ENCODE results near the gene ISM1. TPM values are rescaled to one million over a fixed set of nuclear protein-coding genes. Genes with fewer than 3 reads are reported as not detected.

ISM1 gene
- total RNA-seq, 1 donor from 2014 or later: 0.95 TPM

DNA sequence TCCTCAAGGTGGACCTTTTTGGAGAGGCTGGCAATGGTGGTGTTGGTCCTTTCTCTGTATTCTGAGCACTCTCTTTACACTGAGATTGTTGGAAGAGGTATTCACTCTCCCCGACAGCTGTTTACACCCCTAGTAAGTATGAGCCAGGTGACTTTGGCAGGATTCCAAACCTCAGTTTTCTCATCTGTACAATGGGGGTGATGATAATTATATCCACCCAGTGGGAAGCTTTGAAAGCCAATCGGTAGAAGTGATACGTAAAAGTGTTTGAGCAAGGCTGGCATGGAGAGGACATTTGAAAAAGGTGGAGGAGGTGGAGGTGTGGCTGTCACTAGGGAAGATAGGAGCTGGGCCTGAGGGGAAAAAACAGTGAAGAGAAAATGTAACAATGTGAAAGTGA is 35.5 kb downstream of the ISM1 start:
- no peak for DNase-seq (ENCODE audit: low spot score)

DNA sequence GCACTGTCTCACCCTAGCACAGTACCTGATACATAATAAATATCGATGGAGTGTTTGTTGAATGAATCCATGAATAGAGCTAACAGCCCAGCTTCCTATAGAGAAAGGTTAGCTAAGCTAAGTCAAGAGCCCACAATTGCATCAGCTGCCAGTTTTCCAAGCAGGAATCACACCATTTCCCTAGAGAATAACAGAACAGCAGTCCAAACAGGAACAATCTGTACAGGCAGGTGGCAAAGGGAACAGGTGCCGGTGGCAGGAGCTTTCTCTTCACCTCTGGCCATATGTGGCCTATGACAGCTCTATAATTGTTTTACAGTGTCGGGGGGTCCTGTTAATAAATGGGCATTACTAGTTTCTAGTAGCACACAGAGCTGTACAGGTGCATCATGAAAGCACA is 38.8 kb downstream of the ISM1 start:
- no peak for DNase-seq (ENCODE audit: low spot score)

DNA sequence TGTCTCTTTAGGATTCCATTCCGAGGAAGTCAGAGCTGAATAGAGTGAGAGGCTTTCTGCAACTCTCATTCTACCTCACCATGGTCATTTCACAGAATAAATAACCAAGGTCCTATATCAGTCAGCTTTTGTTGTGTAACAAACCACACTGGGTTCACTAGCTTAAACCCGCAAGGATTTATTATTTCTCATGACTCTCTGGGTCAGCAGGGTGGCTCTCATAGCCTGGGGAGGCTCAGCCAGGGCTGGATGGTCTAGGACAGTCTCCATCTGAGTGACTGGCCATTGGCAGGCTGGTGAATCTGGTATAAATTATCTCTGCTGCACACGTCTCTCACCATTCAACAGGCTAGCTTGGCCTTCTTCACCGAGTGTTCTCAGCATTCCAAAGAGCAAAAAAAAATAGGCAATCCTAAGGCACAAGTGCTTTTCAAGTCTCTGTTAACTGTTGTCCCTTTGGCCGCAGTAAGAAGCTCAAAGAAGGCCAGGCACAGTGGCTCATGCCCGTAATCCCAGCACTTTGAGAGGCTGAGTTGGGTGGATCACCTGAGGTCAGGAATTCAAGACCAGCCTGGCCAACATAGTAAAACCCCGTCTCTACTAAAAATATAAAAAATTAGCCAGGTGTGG is 39.7 kb downstream of the ISM1 start:
- DNase-seq (ENCODE audit: low spot score): no peak

DNA sequence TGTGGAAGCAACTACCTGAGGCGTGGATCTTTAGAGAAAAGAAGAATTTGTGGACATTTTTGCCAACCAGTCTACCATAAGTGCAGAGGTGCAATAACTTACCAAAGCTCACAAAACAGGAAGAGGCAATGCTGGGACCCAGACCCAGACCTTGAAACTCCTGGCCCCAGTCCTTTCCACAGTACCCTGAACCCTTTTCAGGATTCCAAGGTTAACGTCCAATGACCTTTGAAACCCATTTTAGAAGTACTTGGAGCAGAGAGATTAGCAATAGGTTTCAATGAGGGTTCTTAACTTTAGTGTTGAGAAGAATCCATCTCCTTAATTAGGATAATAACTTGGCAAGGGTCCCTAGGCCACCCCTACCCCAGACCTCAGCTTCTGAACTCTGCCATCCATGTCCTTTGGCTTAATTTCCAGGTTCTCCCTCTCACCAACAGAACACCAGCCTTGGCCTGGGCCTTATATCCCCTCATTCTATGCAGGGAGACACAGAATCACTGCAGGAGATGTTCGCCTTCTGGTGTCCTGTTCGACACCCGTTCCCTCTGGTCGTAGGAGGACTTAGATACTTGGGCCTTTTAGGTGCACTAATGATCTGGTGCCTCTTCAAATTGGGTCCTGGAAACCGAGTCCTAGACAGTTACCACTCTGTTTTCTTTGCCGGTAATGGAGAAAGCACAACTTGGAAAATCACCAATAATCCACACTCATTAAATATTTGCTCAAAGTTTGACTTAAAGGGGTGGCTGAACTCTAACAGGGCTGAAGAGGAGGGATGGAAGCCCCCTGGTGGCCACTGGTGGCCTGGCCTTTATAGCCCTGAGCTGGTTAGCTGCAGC is 40.6 kb downstream of the ISM1 start:
- DNase-seq (ENCODE audit: low spot score): peak; percentile 44

DNA sequence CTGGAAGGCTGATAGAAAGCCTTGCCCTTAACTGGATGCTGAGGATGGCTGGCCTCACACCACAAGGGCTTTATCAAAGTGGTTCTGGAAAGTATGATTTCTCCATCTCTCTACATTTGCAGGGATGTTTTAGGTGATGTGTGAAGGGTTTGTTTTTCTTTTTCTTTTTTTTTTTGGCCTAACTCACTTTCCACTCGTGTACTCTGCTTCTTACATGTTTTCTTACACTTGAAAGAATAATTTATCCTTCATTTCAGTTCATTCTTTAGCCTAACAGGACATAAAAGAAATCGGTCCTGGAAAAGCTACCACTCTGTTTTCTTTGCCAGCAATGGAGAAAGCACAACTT is 41.2 kb downstream of the ISM1 start:
- DNase-seq (ENCODE audit: low spot score): no peak

DNA sequence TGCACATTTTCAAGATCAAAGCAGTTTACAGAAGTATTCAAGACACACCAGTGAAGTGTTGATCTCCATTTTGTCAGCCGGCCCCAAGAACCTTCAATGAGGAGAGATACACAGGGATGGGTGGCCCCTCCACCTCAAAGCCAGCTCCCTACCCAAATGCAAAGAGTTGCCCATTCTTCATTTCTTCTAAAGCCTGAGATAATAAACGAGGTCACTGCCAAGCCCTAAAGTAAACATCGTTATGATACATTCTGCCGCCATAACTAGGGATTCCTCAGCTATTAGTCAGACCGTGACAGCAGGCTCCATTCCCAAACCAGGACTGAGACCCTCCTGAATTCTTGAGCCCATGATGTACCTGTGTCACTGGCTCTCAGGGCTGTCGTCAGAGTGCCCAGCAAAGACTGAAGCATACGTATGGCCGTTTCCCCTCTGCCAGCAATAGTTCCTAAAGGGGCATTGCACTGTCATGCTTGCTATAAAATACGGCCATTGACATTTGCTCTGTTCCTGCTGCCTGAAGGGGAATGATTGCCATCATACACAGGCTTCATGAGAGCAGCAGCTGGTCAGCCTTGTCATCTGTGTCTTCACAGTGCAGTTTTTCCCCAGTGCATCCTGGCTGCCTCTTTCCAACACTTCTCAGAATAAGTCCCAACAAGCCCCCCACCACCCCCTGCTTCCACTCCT is 41.7 kb downstream of the ISM1 start:
- no peak for DNase-seq (ENCODE audit: low spot score)

DNA sequence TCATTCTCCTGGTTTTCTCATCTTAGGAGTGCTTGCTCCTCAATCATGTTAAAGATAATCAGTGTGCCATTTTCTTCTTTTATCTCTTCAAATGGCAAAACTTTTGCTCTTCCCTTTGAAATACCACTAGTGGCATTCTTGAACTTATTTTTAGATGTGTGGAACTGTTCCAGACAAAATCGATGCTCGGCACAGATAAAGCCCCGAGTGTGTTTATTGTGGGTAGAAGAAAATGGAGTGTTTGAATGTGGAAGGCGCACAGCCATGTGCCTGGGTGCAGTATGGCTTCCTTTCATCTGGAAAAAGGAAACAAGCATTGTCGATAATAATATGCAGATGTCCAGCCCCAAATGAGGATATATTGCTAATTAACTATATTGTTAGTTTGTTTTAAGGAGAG is 42.4 kb downstream of the ISM1 start:
- no peak for DNase-seq (ENCODE audit: low spot score)

DNA sequence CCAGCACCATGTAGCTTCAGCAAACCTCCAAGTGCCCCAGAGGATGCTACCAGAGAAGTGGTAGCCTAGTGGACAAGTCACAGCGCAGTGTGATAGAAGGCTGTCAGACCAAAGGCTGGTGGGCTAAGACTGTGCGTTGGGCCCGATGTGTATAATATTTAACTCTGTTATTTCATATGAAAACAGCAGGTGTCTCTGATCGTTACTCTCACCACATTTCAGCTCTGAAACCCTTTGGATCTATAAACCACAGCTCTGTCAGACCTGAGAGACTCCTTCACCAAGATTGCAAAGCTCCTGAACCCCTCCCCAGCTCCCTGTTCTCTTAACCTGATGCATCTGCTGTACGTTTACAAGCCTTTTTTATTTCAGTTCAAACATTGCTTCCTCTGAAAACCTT is 43.8 kb downstream of the ISM1 start:
- no peak for DNase-seq (ENCODE audit: low spot score)

DNA sequence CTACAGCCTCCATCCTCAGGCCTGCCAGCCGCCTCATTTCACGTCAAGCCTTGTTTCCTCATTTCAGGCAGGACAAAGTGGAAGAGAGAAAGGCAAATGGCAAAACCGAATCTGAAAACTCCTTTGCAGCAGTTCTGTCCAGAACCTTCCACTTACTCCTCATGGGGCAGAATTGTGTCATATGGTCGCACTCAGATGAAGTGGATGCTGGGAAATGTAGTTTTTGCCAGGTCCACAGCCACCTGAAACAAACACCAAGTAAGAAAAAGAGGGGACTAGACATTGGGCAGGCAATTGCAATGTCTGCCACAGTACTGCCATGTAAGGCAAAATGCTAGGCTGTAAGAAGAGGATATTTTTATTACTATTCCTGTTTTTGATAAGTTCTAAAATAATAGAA is 44.9 kb downstream of the ISM1 start:
- DNase-seq (ENCODE audit: low spot score): no peak

DNA sequence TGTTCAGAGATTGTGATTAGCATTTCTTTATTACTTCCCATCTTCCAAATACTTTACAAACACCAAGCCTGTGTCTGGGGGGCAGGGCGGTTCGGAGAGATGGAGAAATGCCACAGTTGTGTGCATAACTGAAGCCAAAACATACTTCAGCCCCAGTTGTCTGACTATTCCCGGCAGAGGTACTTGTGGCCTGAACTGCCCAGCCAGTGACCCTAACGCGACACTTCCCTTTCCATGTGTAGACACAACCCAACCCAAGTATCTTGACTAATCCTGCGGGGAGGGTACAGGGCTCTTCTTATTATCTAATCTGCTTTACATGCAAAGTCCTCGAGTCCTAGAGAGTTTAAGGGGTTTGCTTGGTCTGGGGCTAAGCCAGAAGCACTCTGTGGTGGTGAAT is 46.2 kb downstream of the ISM1 start:
- no peak for DNase-seq (ENCODE audit: low spot score)

DNA sequence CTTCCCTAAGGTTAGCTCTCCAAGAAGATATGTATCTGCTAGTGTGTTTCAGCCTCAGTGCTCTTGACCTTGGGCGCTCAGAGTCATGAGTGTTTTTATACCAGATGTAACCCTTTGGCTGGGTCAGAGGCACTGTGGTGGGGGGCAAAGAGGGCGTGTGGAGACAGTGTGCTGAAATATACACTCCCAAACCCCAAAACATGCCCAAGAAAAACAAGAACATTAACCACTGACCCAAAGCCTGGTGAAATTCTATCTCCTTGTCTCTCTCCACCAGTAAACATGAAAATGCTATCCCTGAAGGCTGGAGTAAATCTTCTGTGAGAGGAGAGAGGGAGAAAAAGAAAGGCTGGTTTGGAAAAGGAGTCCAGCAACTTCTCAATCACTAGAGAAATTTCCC is 47.9 kb downstream of the ISM1 start:
- DNase-seq (ENCODE audit: low spot score): no peak

DNA sequence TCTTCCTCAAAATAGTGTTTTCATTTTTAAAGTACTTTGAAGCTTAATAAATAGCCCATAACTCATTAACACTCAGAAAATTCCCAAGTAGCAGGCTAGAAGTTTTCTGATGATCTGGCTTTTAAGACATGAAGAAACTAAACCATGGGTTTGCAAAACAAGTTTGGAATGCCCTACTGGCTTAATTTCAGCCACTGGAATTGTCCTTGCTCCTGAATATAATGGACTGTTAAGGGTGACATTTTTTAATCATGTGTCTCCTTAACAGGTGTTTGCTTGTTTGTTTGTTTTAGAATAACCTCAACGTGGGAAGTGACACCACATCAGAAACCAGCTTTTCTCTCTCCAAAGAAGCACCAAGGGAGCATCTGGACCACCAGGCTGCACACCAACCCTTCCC is 49.1 kb downstream of the ISM1 start:
- DNase-seq (ENCODE audit: low spot score): no peak

DNA sequence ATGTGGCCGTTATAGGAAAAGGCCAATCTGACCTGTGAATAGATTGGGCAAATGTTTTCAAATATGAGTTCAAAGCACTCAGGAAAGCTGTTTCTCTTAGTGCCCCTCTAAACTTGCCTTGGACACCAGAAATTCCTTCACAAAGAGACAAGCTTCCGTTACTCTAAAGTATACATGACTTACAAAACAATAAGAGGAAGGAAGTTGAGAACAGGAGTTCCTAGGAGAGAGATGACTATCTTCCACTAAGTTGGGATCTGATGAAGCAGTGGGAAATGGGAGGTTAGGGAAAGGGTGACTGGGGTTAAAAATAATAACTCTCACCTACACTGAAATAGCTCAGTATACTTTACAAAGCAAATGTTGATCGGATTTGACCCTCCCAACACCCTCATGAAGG is 50.0 kb downstream of the ISM1 start:
- no peak for DNase-seq (ENCODE audit: low spot score)

DNA sequence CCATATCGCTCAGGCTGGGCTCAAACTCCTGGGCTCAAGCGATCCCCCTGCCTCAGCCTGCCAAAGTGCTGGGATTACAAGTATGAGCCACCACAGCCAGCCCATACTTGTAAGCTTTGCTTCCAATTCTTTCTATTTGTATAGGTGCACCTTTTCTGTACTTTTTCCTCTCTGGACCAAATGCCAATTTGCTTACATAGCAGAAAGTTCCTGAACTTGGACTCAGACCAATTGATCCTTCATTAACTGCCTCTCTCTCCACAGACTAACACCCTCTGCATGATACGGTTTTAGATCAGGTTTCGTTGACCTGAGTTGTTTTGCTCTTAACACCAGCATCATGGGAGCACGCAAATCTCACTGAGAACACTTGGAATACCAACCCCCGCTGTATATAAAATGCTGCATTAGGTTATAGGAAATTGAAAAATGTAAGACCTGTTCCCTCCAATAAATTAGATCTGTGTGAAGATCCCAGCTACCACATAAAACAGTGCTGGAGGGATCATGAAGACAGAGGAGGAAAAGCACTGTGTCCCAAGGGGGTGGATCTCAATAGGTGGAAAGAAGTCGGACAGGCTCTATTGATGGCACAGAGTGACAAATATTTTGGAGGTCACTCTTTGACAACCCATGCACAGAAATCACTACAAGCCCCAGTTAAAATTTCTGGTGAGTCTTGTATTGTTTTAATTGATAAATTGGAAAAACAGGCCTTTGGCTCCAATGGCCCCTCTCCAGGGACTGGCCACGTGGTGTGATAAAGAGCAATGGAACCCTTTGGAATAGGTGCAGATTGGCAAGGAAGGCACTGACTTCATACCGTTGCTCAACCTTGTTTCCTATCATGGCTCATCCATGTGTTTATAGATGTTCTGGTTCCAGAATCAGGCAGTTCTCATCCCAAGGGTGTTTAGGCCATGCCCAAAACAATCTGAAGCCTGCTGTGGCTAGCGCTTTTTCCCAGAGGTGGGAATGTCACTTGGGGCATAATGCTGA is 51.2 kb downstream of the ISM1 start:
- DNase-seq (ENCODE audit: low spot score): no peak

DNA sequence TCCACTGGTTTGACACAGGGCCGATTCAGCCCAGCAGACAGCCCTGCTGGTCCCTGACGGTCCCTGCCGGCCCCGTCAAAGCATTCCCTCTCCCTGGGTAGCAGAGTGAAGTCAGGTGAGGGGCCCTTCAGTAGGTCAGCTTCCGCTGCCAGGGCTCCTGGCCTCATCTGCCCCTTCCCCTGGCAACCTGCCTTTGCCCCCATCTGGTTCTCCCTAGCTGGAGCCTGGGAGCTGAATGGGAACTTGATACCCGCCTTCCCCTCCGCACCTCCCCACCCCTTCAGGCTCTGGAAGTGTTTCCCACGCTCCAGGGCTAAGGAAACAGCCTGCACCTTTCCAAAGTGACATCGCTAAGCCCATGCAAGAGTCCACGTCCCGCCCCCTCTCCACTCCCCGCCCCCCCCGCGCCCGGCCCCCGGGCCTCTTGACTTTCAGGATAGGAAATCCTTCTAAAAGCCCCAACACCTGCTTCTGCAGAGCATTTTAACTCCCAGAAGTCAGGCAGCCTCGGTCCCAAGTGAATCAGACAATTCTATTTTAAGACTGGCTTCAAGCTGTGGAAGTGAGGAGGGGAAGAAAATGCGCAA is 53.3 kb downstream of the ISM1 start:
- no peak for DNase-seq (ENCODE audit: low spot score)

DNA sequence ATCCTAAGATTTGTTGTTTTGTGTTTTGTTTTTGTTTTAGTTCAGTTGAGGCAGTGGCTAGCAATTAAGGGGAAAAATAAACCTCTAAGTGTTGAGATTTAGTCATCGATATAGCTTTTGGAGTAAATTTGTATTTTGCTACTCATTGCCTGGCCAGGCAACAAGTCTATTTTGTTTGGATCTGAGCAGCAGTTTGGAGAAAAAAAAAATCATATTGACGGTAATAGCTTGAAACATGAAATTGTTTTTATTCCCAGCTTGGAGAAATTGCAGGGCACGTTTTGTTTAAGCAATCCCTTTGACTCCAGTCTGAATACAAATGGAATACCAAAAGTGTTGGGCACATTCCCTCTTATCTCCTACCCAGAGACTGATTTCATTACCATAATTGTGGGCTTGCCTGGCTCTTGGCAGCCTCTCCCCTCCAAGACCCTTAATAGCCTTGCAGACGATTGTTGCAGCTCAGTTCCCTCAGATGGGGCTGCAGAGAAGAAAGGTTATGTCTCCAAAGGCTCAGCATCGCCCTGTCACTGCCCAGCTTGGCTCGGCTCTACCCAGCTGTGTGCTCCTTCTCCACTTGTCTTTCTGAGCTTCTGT is 56.0 kb downstream of the ISM1 start:
- no peak for DNase-seq (ENCODE audit: low spot score)

DNA sequence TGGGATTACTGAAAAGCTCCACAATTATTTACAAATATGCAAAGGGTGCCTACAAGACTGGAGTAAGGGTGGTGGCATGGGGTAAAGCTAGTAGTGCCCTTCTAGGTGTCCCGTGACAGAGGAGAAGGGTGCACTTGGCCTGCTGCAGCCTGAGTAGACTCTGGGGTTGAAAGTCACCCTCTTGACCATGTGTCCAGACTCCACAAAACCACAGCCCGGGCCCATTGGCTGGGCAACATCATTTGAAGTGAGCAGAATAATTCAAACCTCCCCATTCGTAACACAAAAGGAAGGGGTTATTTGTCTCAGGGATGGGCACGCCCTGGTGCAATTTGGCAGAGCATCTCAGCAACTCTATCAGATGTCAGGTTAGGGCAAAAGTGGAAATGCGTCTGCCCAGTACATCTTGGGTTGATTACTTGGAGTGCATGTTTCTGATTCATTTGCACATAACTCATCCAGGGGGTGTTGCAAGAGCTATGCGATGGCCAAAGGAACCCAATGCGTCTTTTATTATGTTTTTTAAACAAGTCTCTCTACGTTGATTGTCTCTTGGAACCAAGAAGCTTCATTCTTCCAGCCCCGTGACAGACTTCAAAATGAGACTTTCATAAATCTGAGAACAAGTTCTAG is 56.7 kb downstream of the ISM1 start:
- DNase-seq (ENCODE audit: low spot score): no peak

DNA sequence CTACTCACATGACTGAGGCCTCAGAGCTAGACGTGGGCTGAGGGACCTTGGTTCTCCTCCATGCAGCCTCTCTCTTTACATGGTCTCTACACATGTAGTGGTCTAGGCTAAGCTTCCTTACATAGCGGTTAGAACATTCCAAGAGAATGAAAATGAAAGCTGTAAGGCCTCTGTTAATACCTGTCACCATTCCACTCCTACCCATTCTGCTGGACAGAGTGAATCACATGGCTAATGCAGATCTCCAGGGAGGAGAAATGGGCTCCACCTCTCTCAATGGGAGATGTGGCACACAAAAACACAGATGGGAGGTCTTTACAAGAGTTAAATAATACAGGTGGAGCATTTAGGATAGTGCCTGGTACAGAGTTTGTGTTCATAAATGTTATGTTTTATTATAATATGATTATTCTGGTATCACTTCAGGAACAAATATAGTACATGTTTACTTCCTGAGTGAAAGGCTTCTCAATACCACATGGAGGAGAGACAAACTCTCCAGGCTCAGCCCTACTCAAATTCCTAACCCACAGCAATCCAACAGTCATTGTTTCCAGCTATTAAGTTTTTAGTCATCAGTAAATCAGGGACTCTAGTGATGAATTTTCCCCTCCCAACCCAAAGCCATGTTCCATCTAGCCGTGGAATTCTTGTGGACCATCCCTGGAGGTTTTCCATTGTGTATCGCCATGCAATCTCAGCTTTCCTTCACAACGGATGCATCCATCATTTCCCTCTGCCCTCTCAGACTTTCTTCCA is 57.9 kb downstream of the ISM1 start:
- no peak for DNase-seq (ENCODE audit: low spot score)

DNA sequence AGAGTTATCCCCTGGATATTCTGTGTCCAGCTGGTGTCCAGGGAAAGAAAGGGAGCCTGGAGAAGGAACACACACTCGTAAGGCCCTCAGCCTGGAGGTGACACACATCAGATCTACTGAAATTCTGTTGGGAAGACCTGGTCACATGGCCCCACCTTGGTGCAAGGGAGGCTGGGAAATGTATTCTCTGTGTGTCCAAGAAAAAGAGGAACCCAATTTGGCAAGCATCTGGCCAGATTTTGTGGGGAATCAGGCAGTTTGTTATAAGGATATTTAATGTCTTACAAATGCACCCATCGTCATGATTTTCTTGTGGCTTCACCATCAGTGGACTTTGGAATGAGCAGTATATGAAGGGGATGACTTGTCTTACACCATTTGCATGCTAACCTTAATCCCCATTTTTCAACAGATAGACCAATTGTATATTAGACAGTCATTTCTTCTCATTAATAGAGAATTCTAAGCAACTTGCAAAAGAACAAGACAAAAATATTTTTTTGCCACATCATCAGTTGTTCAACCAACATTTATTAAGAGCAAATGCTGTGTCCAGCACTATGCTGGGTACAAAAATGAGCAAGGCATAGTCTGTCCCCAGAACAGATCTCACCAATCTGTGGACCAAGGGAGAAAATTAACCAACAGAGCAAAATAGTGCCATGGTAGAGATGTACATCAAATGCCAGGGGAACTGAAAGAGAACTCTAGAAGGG is 59.7 kb downstream of the ISM1 start:
- no peak for DNase-seq (ENCODE audit: low spot score)

All from mucosa of gallbladder (tissue), 1 donor.